NOMO-1 treated with DMSO at 0.1 percent for 48 hours (cell line): ENCODE results near the gene SULT2A1.
"Not testable (repeated sequence)": the region's sequence is repeated elsewhere in the genome, so short reads cannot be mapped to it uniquely, and the experiment has no call there.

Experiments used
- DNase-seq: peaks from one replicate; lab custom pipeline; 2025; ENCODE audit not compliant: unreplicated experiment; lab: John Stamatoyannopoulos, UW

SULT2A1 gene

DNA sequence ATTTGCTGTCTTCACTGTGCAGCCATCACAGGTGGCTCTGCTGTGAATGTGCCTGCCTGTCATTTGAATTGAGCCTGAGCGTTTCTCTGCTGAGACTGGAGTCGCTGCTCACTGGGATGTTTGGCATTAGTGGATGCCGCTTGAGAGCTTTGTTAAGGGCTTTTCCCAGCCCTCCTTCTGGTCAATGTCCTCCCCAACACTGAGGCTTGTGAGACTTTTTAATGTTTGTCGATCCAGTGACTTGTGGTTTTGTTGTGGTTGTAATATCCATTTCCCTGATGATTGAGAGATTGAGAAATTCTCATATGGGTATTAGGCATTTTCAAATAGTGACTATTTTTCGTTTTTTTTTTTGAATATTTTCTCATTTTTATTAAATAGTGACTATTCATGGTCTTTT lies 24.5 kb downstream of the SULT2A1 start:
- no peak for DNase-seq

DNA sequence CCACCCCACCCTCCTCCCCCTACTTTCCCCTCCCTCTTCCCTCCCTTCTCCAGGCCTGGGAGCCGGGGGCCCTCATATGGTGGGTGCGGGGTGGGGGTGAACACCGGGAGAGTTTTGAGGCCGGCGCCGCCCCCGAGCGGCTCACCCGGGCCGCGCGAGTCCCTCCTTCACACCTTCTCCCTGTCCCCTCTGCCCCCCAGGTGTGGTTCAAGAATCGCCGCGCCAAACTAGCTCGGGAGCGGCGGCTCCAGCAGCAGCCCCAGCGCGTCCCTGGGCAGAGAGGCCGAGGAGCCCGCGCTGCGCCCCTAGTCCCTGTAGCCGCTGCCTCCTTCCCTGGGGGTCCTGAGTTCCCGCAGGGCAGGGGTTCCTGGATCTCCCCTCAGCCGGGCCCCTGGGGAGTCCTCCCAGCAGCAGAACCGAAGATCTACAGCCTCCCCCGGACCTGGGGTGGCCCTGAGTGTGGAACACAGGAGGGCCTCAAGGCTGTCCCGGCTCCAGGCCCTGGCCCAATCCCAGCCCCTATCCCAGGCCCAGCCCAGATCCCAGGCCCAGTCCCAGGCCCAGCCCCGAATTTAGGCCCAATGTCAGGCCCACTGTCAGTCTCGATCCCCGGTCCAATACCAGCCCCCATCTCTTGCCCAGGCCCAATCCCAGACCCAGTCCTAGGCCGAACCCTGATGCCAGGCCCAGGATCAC lies 25.4 kb downstream of the SULT2A1 start:
- no peak for DNase-seq

DNA sequence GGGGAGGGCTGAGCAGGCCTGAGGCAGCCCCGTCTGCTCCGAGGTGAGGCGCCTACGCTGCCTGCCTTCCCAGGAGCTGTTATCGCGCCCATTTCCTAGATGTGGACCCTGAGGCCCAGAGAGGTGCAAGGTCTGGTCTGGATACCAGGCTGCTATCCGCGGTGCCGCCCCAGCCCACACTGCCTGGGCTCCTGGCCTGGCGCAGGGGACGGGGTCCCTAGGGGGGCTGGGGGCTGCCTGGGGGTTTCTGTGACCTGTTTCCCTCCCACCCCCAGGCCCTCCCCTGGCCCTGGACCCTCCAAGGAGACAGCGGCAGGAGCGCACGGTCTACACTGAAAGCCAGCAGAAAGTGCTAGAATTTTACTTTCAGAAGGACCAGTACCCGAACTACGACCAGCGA lies 26.3 kb downstream of the SULT2A1 start:
- DNase-seq = not testable (repeated sequence)

DNA sequence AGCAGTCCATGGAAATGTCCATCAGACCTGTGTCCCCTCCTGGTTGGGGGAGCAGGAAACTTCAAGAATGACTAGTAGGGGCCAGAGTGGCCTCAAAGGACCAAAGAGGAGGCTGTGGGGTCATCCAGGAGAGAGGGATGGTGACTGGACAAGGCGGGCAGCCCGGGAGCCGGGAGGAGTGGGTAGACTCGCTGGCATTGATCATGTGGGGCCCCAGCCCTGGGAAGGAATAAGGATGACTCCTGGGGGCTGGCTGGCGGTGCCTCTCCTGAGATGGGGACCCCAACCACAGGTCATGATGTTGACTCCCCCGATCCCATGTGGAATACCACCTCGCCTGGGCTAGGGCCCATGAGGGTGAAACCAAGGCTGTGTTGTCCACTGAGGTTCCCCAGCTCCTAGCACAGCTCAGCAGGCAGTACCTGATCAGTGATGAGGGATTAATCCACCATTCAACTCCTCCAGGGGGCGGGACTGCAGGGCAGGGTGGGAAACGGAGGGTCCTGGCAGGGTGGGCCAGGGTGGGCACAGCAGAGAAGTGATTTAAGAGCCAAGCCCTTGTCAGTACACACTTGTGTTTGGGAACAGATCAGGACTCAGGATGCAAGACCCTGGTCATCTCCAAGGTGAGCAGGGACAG lies 27.3 kb downstream of the SULT2A1 start, which contains the start of gene TPRX2:
Gene TPRX2, plus strand, starts transcription at position 590 of the 640 bp plus-strand sequence. Its CDS starts 12 bp downstream, at position 602.
- DNase-seq = not testable (repeated sequence)

GRCh38 chr19:47858231-47858630 lies 27.9 kb downstream of the SULT2A1 start:
- DNase-seq = not testable (repeated sequence)

DNA sequence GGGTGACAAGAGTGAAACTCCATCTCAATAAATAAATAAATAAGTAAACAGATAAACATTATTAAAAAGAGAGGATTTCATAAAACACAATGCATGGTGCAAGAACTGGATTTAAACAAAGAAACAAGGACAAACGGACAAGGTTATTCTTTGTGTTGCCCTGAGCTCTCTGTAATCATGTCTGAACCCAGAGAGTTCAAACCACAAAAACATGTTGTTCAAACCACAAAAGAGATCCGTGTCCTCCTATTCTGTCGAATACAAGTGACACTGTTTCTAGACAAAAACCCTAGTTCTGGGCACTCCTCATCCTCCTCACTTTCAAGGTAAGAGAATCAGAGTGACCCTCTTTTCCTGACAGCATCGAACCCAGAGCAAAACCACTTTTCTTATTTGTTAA lies 31.7 kb downstream of the SULT2A1 start:
- DNase-seq = no peak

DNA sequence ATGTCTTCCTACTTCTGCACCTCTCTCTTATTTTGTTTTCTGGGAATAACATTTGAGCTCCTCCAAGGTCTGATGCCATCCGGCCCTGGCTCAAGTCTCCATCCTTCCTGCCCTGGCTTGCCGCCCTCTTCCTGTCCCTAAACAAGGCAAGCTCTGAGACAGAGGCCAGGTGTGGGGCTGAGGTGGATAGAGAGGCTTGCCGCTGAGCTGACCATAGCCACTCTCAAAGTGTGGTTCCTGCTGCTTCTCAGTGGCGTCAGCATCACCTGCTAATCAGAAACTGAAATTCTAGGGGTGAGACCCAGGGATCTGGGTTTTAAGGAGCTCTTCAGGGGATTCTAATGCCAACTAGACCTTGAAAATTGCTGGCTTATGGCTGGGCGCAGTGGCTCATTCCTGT lies 33.1 kb downstream of the SULT2A1 start:
- no peak for DNase-seq

DNA sequence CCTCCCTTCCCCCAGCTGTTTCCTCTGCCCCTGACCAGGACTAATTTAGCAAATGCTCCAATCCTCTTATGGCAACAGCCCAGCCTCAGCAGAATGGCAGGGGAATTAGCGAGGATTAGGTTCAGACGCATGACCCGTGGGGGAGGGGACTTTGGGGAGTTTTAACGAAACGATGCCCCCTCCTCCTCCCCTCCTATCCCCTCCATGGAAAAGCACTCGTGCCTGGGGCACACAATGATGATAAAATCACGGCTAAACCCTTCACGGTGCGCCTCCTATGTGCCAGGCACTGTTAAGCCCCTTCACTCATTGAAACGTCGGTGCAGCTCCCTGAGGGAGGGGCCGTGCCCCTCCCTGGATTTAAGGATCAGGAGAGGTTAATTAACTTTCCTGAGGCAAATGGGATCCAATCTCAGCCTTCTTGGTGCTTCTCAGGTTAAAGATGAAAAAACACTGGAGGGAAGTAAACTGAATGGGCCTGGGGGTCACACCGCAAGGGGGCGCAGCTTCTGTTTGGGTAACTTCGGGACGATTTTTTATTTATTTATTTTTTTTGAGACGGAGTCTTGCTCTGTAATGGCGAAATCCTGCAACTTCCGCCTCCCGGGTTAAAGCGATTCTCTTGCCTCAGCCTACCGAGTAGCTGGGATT lies 37.2 kb downstream of the SULT2A1 start:
- DNase-seq = peak; percentile 4

DNA sequence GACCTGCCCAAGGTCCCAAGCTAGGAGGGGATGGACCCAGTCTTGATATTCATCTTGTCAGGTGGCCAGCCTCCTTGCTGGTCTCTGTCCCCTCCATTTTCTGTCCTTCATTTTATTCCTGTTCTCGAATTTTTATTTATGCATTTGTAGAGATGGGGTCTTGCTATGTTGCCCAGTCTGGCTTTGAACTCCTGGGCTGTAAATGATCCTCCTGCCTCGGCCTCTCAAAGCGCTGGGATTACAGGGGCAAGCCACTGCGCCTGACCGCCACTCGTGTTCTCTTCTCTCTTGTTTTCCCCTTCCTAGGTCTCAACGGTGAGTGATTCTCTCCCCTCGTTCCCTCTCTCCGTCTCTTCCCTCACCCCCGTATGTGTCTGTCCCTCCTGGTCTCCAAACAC lies 37.7 kb downstream of the SULT2A1 start:
- no peak for DNase-seq

- DNase-seq = no peak
Observed at GRCh38 chr19:47842941-47843340, 43.2 kb downstream of the SULT2A1 start.

- no peak for DNase-seq
Observed at GRCh38 chr19:47839913-47840312, 46.2 kb downstream of the SULT2A1 start.

GRCh38 chr19:47839411-47839810 lies 46.7 kb downstream of the SULT2A1 start:
- DNase-seq = no peak

DNA sequence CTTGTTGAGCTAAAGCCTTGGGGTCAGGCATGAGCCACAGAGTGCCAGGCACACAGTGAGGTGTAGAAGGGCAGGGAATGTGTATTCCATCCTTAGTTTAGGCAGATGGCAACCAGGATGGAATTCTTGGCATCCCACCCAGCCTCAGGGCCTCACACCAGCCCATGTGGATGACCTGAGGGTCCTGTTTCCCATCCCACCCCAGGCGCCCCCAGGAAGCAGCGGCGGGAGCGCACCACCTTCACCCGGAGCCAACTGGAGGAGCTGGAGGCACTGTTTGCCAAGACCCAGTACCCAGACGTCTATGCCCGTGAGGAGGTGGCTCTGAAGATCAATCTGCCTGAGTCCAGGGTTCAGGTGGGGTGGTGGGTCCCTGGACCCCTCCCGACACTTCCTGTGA lies 50.1 kb downstream of the SULT2A1 start:
- no peak for DNase-seq

GRCh38 chr19:47832723-47833122 lies 53.4 kb downstream of the SULT2A1 start:
- DNase-seq = no peak

GRCh38 chr19:47826800-47827199 lies 59.3 kb downstream of the SULT2A1 start:
- no peak for DNase-seq

GRCh38 chr19:47824396-47824795 lies 61.7 kb downstream of the SULT2A1 start:
- DNase-seq = no peak

GRCh38 chr19:47821460-47822020 lies 64.6 kb downstream of the SULT2A1 start, which contains the start of gene CRX:
Gene CRX, plus strand, starts transcription at chr19:47821937. Its CDS starts 12,507 bp downstream, at chr19:47834444.
- DNase-seq = no peak
